CD4-positive, alpha-beta memory T cell (primary cell): ENCODE results near the gene TSHR. TPM values are rescaled to one million over a fixed set of nuclear protein-coding genes. Genes with fewer than 3 reads are reported as not detected.
"Not testable (repeated sequence)": the region's sequence is repeated elsewhere in the genome, so short reads cannot be mapped to it uniquely, and the experiment has no call there.

Experiments
- CTCF ChIA-PET: fragments of 350-600 bp; sonication (Branson Sonifier 250); formaldehyde crosslinking; loops from one replicate; lab custom pipeline; 2021; ENCODE audit warnings: inconsistent platforms; ENCODE audit not compliant: partially characterized antibody; lab: Charles Lee
- POLR2A ChIA-PET: fragments of 350-600 bp; sonication (Branson Sonifier 250); formaldehyde crosslinking; loops from one replicate; lab custom pipeline; 2021; ENCODE audit not compliant: partially characterized antibody; lab: Charles Lee
- DNase-seq, 5 donors: peaks; one replicate each; pipeline versions ENCODE4 v3.0.0 to v3.0.0-alpha.2; 2020 to 2022; ENCODE audit warnings: mixed read lengths in 1 of 5
- H3K27ac ChIP-seq: one replicate; pipeline ENCODE4 v1.7.0; 2013; ENCODE audit warnings: low read depth, low read length
- H3K27me3 ChIP-seq: 2 replicates; pipeline ENCODE4 v1.7.0; 2013; ENCODE audit warnings: mild to moderate bottlenecking, low read length, moderate library complexity; ENCODE audit not compliant: insufficient read depth
- H3K36me3 ChIP-seq: 2 replicates; pipeline ENCODE4 v1.7.0; 2013; ENCODE audit warnings: mild to moderate bottlenecking, low read length, moderate library complexity; ENCODE audit not compliant: insufficient read depth
- H3K4me1 ChIP-seq: 2 replicates; pipeline ENCODE4 v1.7.0; 2013; ENCODE audit warnings: mild to moderate bottlenecking, low read length, moderate library complexity; ENCODE audit not compliant: insufficient read depth
- H3K4me3 ChIP-seq, 2 donors: one replicate each; pipeline ENCODE4 v1.7.0; 2013; ENCODE audit warnings: low read length in 2 of 2, mild to moderate bottlenecking in 1 of 2
- H3K9me3 ChIP-seq, 2 donors: one replicate each; pipeline ENCODE4 v1.7.0; 2013; ENCODE audit warnings: low read length in 2 of 2, control low read depth in 1 of 2; ENCODE audit not compliant: control insufficient read depth in 1 of 2
- H3K27ac Mint-ChIP-seq, 7 donors: one replicate each; pipeline ENCODE4 v1.8.0; 2020 to 2021; ENCODE audit warnings: mixed read lengths in 7 of 7, mild to moderate bottlenecking in 6 of 7, inconsistent platforms in 3 of 7, moderate library complexity in 3 of 7
- H3K27me3 Mint-ChIP-seq, 2 donors: one replicate each; pipeline ENCODE4 v1.8.0; 2020 to 2021; ENCODE audit warnings: mixed read lengths in 2 of 2
- H3K36me3 Mint-ChIP-seq, 2 donors: one replicate each; pipeline ENCODE4 v1.8.0; 2020 to 2021; ENCODE audit warnings: mixed read lengths in 2 of 2, inconsistent platforms in 1 of 2, mild to moderate bottlenecking in 1 of 2
- H3K4me1 Mint-ChIP-seq, 4 donors: one replicate each; pipeline ENCODE4 v1.8.0; 2020 to 2021; ENCODE audit warnings: mixed read lengths in 4 of 4, mild to moderate bottlenecking in 1 of 4
- H3K4me3 Mint-ChIP-seq, 8 donors: one replicate each; pipeline ENCODE4 v1.8.0; 2020 to 2021; ENCODE audit warnings: mixed read lengths in 8 of 8, mild to moderate bottlenecking in 7 of 8, moderate library complexity in 6 of 8, inconsistent platforms in 3 of 8
- H3K9me3 Mint-ChIP-seq, 8 donors: one replicate each; pipeline ENCODE4 v1.8.0; 2020 to 2021; ENCODE audit warnings: mixed read lengths in 8 of 8, mild to moderate bottlenecking in 5 of 8, inconsistent platforms in 3 of 8, moderate library complexity in 1 of 8
- intact Hi-C: fragments of 100-400 bp; cut with micrococcal nuclease; formaldehyde crosslinking; loops from one replicate; pipeline ENCODE4 v1.15.1; 2023
- polyA plus RNA-seq, 2 donors: library from polyadenylated mRNA; unstranded; fragments of 300-500 nt; fragmentation: Illumina TruSeq; gene quantifications; one replicate each; pipeline ENCODE4 v1.2.3, GENCODE V29; 2021
- total RNA-seq, 2 experiments: library from RNA; stranded (reverse); gene quantifications; one replicate each; pipeline ENCODE4 v1.2.3, GENCODE V29; 2021

Gene TSHR
- total and polyA plus RNA-seq, 4 experiments from 2014 or later = 0.09 to 0.84 (median 0.30) TPM; not detected in 1

GRCh38 chr14:81103443-81103842 is 148.0 kb downstream of the TSHR start:
- DNase-seq = no peak
- Histone ChIP-seq H3K36me3 (no peaks in the 10 kb centered on the region), H3K27ac (no peak overlapping the region), H3K4me1 (no peaks in the 10 kb centered on the region), H3K9me3 (no peaks in the 10 kb centered on the region), H3K4me3 (no peak overlapping the region), H3K27me3 (no peaks in the 10 kb centered on the region)
- ChIA-PET POLR2A (no interaction called here), CTCF (no interaction called here)
- Mint-ChIP-seq H3K9me3 (peaks cover 0 to 1% (median 0%) of the 10 kb centered on the region in 8 donors), H3K36me3 (no peaks in the 10 kb centered on the region), H3K4me3 (no peak overlapping the region), H3K27ac (no peak overlapping the region), H3K4me1 (no peaks in the 10 kb centered on the region), H3K27me3 (no peaks in the 10 kb centered on the region)
- intact Hi-C loops = no loop called here

GRCh38 chr14:81105378-81105777 is 150.0 kb downstream of the TSHR start:
- Histone ChIP-seq H3K27me3 (no peaks in the 10 kb centered on the region), H3K4me3 (no peak overlapping the region), H3K9me3 (no peaks in the 10 kb centered on the region), H3K4me1 (no peaks in the 10 kb centered on the region), H3K27ac (no peak overlapping the region), H3K36me3 (no peaks in the 10 kb centered on the region)
- no peak overlapping the region for H3K27ac Mint-ChIP-seq
- CTCF ChIA-PET = no interaction called here
- H3K4me3 Mint-ChIP-seq = no peak overlapping the region
- peaks cover 0 to 1% (median 0%) of the 10 kb centered on the region in 8 donors for H3K9me3 Mint-ChIP-seq
- H3K27me3 Mint-ChIP-seq = no peaks in the 10 kb centered on the region
- H3K36me3 Mint-ChIP-seq = no peaks in the 10 kb centered on the region
- no peaks in the 10 kb centered on the region for H3K4me1 Mint-ChIP-seq
- intact Hi-C loops = no loop called here
- no peak for DNase-seq
- POLR2A ChIA-PET = no interaction called here

GRCh38 chr14:81105961-81106360 is 150.5 kb downstream of the TSHR start:
- Histone ChIP-seq H3K4me3 (no peak overlapping the region), H3K27me3 (no peaks in the 10 kb centered on the region), H3K9me3 (no peaks in the 10 kb centered on the region), H3K4me1 (no peaks in the 10 kb centered on the region), H3K36me3 (no peaks in the 10 kb centered on the region), H3K27ac (no peak overlapping the region)
- Mint-ChIP-seq H3K4me1 (no peaks in the 10 kb centered on the region), H3K36me3 (no peaks in the 10 kb centered on the region), H3K9me3 (peaks cover 0 to 1% (median 0%) of the 10 kb centered on the region in 8 donors), H3K4me3 (no peak overlapping the region), H3K27ac (no peak overlapping the region), H3K27me3 (no peaks in the 10 kb centered on the region)
- ChIA-PET CTCF (no interaction called here), POLR2A (no interaction called here)
- intact Hi-C loops = no loop called here
- no peak for DNase-seq

GRCh38 chr14:81110186-81110585 is 154.8 kb downstream of the TSHR start:
- Mint-ChIP-seq H3K4me1 (no peaks in the 10 kb centered on the region), H3K27ac (no peak overlapping the region), H3K4me3 (no peak overlapping the region), H3K9me3 (peaks cover 0 to 2% (median 0%) of the 10 kb centered on the region in 8 donors), H3K27me3 (peaks cover 0 to 3% of the 10 kb centered on the region in 2 donors), H3K36me3 (no peaks in the 10 kb centered on the region)
- no peaks in the 10 kb centered on the region for H3K36me3 ChIP-seq
- CTCF ChIA-PET = no interaction called here
- intact Hi-C loops = no loop called here
- DNase-seq = no peak
- H3K27ac ChIP-seq = no peak overlapping the region
- POLR2A ChIA-PET = no interaction called here
- no peaks in the 10 kb centered on the region for H3K27me3 ChIP-seq
- H3K4me3 ChIP-seq = no peak overlapping the region
- H3K9me3 ChIP-seq = no peaks in the 10 kb centered on the region
- no peaks in the 10 kb centered on the region for H3K4me1 ChIP-seq

GRCh38 chr14:81113176-81113575 is 157.8 kb downstream of the TSHR start:
- H3K4me1 Mint-ChIP-seq = no peaks in the 10 kb centered on the region
- H3K27ac ChIP-seq = no peak overlapping the region

GRCh38 chr14:81113945-81114820 is 158.8 kb downstream of the TSHR start:
- H3K9me3 ChIP-seq, H3K4me1 Mint-ChIP-seq, POLR2A ChIA-PET, H3K27ac Mint-ChIP-seq, intact Hi-C loops, CTCF ChIA-PET, H3K27me3 ChIP-seq, H3K4me1 ChIP-seq, H3K4me3 Mint-ChIP-seq, H3K9me3 Mint-ChIP-seq, H3K36me3 Mint-ChIP-seq, H3K27me3 Mint-ChIP-seq, H3K36me3 ChIP-seq, H3K4me3 ChIP-seq, DNase-seq, H3K27ac ChIP-seq: not testable (repeated sequence)

More at GRCh38 chr14:81113176-81113575, 157.8 kb downstream of the TSHR start:
- Mint-ChIP-seq H3K27ac (no peak overlapping the region), H3K27me3 (peaks cover 0 to 3% of the 10 kb centered on the region in 2 donors), H3K9me3 (peaks cover 0 to 2% (median 0%) of the 10 kb centered on the region in 8 donors), H3K36me3 (no peaks in the 10 kb centered on the region), H3K4me3 (no peak overlapping the region)
- H3K27me3 ChIP-seq = no peaks in the 10 kb centered on the region
- no peaks in the 10 kb centered on the region for H3K4me1 ChIP-seq
- no peaks in the 10 kb centered on the region for H3K9me3 ChIP-seq
- intact Hi-C loops = no loop called here
- CTCF ChIA-PET = no interaction called here
- DNase-seq = no peak
- POLR2A ChIA-PET = no interaction called here
- no peaks in the 10 kb centered on the region for H3K36me3 ChIP-seq
- H3K4me3 ChIP-seq = no peak overlapping the region

GRCh38 chr14:81120501-81120900 is 165.1 kb downstream of the TSHR start:
- H3K27me3 Mint-ChIP-seq = no peaks in the 10 kb centered on the region
- intact Hi-C loops = no loop called here
- H3K27me3 ChIP-seq = no peaks in the 10 kb centered on the region

More at GRCh38 chr14:81120501-81120900, 165.1 kb downstream of the TSHR start:
- Mint-ChIP-seq H3K9me3 (peaks cover 0 to 7% (median 3%) of the 10 kb centered on the region in 8 donors), H3K27ac (no peak overlapping the region), H3K36me3 (no peaks in the 10 kb centered on the region), H3K4me3 (no peak overlapping the region), H3K4me1 (peaks cover 0 to 4% (median 0%) of the 10 kb centered on the region in 4 donors)
- POLR2A ChIA-PET = no interaction called here
- no peaks in the 10 kb centered on the region for H3K4me1 ChIP-seq
- H3K4me3 ChIP-seq = no peak overlapping the region
- CTCF ChIA-PET = no interaction called here
- no peak overlapping the region for H3K27ac ChIP-seq
- DNase-seq = no peak
- no peaks in the 10 kb centered on the region for H3K36me3 ChIP-seq
- H3K9me3 ChIP-seq = no peaks in the 10 kb centered on the region
